HPDE6-E6E7 (cell line): ENCODE data around the gene DOK7.
"Not testable (repeated sequence)": the region's sequence is repeated elsewhere in the genome, so short reads cannot be mapped to it uniquely, and the experiment has no call there.

ENCODE experiments used
- DNase-seq: peaks from one replicate; pipeline ENCODE4 v3.0.0; 2011; ENCODE audit warnings: missing footprints; ENCODE audit errors: extremely low spot score

DOK7 gene

DNA sequence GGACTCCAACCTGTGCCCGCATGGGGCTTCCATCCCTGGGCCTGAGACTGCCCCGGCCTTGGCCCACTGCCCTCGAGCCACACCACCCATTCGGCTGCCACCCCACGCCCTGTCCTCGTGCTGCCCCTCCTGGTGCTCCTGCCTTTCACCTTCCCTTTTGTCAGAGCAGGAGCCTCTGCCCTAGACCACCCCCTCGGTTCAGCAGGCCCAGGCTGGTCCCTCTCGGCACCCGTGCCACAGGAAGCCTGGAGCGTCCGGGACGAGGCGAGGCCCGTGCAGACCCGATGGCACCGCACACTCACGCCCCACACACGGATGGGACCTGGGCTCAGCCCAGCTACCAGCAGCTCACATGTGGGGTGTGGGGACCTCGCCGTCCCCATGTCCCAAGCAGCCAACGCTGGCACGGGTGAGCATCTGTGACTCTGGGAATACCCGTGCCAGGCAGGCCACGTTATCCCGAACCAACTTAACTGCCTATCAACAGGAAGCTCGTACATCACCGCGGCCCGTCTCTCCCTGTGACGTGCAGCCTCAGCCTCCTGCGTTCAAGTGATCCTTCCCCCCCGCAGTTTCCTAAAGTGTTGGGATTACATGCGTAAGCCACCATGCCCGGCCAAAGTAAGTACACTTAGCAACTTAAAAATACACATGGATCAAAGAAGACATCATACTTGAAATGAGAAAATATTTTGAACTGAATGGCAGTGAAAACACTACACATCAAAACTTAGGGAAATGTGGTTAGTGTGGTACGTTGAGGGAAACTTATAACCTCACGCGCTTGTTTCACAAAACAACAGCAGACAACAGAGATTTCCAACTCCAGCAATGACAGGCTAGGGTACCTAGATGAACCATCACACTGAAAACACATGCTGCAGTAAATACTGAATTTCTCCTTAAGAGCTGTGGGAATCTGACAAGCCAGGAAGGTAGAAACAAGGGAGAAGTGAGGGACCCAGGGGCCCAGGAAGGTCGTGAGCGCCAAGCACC is 40.1 kb downstream of the DOK7 start:
- DNase-seq: no peak

- no peak for DNase-seq
Measured at GRCh38 chr4:3505231-3505630, 42.1 kb downstream of the DOK7 start.

DNA sequence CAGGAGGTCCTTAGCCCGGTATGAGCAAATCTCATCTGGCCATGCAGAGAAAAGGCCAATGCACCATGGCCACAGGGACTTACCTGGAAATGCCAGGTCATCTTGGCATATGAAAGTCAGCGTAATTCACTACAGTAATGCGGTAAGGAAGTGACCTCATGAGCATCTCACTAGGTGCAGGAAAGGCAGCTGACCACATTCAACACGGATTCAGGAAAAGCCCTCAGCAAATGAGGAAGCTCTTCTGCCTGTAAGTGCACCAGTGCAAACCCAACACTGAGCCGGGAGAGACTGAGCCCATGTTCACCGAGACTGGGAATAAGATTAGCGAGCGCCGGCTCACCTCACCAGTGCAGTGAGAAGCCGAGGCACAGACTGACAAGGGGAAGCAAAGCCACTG is 45.4 kb downstream of the DOK7 start:
- DNase-seq: no peak

- no peak for DNase-seq
Measured at GRCh38 chr4:3510481-3510880, 47.4 kb downstream of the DOK7 start.

DNA sequence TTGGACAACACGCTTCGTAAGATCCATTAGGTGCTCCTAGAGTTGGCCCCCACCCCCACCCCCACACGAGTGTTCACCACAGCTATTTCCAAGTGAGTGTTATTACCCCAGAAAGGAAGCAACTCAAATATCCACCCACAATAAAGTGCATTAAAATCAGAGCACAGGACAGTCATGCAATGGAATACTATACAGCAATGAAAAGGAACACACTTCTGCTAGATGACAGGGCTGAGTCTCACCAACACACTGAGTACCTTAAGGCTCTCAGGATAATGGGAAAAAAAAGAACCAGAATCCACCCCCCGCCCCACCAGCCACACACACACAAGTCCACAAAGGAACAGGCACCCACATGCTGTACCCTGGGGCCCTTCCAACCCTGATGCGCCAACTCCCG is 48.1 kb downstream of the DOK7 start:
- no peak for DNase-seq

- not testable (repeated sequence) for DNase-seq
Measured at GRCh38 chr4:3511601-3512000, 48.5 kb downstream of the DOK7 start.

DNA sequence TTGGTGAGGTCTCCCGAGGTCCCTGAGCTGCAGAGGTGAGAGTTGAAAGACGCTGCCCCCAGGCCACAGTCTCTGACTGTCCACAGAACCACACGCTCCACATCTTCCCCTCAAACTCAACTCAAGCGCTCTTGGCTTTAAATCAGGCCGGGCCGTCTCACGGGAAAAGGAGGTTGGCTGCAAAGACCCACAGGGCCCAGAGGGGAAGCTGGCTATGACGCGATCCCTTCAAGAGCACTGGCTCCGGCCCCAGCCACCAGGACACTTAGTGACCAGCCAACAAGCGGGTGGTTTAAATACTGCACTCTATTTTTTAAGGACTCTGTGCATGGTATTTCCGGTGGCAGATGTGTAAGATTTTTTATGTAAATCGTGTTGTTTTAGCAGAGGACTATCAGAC is 49.2 kb downstream of the DOK7 start:
- no peak for DNase-seq

DNA sequence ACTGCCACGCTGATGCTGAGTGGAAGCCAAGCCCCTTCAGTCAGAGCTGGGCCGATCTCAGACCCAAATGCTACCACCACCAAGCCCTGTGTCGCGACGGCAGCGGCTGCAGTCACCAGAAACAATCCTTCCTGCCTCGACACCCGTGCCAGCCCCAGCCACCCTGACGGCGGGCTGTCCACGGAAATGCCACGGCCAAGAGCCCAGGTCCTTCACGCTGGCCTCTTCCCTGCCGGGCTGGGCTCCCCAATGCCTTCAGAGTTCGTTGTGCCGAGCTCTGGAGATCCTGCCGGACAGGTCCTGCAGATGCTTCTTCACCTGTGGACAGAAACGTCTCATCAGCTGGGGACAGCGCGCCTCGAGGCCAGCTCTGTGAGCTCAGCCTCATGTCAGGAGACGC is 49.6 kb downstream of the DOK7 start:
- no peak for DNase-seq

DNA sequence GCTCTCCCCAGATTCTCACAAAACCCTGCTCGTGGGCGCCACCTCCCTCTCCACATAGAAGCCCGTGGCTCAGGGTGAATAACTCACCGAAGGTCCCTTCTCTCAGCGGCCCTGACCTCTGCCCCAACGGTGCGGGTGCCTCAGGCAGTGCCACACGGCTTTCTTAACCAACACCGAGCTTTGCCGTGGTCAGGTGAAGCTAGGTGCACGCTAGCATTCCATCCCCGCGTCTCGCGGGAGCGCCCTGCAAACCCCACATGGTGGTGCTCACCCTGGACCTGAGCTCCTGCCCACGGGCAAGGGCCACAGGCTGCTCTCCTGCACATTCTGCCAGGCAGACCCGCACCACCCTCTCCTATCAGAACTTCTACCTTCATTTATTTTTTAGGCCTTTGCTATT is 50.7 kb downstream of the DOK7 start:
- no peak for DNase-seq

DNA sequence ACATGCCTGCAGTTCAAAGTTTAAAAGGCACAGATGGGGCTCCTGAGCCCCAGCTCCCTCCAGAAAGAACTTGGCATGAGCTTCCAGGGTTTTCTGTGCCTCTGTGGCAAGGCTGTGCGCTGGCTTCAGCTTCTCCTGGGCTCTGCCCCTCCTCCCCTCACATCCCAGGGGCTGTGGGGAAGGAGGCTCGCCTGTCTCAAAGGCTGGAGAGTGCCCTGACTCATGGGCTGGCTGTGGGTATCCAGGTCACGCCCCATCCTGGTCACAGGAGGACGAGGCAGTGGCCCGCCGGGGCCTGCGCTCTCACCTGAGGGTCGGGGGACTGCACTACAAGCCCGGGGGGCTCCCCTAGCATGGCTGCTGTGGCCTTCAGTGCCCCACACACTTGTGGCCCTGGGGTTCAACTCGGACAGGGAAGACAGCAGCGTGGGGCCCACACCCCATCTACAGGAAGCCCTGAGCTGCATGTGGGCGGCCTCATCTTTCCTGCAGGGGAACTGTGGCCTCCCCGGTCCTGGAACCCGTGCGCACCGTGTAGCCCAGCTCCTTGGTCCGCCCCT is 51.2 kb downstream of the DOK7 start:
- DNase-seq: no peak

- no peak for DNase-seq
Measured at GRCh38 chr4:3514806-3515501, 51.8 kb downstream of the DOK7 start.

- DNase-seq: no peak
Measured at GRCh38 chr4:3515646-3516045, 52.5 kb downstream of the DOK7 start.

DNA sequence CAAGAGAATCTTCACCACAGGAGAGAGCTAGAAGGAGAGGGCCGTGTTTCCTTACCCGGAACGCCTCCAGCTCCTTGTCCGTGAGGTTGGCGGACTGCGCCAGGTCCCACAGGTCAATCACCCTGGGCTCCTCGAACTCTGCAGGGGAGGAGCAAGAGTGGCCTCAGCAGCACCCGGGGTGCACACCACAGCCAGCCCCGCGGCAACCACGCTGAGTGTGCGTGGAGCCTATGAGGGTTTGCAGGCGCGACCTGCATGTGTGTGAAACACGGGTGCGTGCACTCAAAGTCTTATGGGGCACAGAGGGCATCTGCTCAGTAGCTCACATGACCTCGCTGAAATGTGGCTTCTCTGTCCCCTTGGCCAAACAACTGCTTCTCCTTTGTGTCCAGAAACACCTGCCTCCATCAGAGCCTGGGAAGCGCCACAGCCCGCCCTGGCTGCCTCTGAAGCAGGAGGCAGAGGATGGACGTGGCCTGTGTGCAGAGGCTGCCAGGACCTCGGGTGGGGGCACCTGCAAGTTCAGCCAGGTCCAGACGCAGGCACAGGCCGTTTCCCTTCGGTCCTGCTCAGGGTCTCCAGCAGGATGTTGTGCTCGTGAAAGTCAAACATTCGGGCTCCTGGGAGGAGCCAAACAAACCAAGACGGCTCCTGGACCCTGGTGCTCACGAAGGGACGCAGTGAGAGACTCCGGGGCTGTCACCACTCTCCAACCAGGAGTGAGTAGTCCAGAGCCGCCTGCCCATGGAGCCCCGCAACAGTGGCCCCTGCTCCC is 53.1 kb downstream of the DOK7 start:
- DNase-seq: no peak

DNA sequence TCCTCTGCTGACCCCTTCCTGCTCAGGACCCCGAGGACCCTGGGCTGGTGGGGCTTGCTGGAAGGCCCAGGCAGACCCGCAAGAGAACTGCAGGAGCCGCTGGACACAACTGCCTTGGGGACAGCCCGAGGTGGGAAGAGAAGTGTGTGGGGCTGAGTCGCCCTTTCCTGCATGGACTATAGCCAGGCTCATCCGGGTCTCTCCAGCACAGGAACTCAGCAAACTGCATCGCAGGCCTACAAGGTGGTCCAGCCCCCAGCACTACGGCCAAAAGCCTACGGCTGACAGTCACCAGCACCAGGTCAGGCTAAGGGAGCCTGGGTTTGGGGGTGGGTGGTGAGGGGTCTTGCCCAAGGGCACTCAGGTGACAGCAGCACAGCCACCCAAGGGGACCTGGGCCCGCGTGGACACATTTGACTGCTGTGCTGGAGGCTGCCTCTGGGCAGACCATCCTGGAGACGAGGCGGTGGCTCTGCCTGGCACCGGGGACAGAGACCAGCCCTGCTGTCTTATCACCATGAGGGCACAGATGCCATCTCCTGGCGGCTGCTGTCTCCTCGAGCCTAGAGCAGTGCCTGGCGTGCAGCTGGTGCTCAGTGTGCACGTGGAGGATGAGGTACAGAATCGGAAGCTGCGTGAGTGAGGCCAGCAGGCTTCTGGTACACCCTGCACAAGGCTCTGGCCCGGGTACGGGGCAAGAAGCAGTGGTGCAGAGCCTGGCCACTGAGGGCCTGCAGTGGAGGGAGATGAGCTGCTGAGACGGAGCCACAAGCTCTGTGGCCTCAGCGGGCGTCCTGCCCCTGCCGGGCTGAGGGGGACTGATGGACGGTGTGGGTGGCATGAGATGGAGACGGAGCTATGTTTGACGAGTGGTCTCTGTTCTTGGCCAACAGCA is 54.0 kb downstream of the DOK7 start:
- no peak for DNase-seq

DNA sequence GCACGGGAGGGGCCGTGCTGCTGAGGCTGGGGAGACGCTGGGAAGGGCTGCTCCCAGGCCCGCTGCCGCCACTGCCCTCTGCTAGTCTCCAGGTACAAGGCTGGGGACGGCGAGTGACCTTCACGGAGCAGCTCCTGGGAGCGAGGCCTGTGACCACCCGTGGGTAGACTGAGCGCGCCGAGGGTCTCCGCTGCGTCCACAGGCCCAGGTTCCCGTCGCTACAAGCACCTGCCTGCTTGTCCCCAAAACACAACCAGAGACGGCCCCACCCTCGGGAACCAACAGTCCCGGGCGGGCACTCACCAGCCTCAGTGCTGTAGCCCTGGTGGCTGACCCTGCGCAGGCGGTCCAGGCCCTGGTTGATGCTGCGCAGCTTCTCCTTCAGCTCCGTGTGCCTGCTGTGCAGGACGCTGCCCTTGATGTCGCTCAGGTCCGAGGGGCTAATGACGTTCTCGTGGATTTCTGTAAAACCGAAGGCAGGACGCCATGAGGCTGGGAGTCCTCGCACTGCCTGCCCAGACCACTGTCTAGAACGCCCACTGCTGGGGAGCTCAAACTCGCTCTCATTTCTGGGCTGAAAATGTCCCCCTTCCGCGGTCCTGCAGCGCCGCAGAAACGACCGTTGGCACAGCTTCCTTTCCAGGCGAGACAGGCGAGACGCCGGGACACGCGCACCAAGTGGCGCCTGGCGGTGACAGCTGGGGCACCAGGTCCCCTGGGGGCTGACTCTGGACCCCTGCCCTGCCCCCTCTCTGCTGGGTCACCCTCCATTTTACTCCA is 54.8 kb downstream of the DOK7 start:
- no peak for DNase-seq

- no peak for DNase-seq
Measured at GRCh38 chr4:3518511-3518880, 55.4 kb downstream of the DOK7 start.

DNA sequence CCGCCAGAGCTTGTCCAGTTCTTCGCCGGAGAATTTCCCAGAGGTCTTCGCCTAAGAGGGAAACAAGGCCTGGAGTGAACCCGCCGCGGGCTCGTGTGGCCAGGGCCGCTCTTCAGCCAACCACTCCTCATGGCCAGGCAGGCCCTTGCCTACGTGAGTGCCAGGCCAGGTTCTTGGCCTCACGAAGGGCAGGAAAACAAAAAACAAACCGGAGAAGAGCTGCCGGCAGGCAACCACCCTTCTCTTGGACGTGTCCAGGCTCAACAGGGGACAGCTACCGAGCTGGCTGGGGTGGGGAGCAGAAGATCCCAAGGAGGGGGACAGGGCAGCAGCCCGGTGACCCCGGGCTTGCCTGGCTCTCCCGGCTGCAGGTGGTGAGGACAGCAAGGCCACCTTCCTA is 55.8 kb downstream of the DOK7 start:
- no peak for DNase-seq

DNA sequence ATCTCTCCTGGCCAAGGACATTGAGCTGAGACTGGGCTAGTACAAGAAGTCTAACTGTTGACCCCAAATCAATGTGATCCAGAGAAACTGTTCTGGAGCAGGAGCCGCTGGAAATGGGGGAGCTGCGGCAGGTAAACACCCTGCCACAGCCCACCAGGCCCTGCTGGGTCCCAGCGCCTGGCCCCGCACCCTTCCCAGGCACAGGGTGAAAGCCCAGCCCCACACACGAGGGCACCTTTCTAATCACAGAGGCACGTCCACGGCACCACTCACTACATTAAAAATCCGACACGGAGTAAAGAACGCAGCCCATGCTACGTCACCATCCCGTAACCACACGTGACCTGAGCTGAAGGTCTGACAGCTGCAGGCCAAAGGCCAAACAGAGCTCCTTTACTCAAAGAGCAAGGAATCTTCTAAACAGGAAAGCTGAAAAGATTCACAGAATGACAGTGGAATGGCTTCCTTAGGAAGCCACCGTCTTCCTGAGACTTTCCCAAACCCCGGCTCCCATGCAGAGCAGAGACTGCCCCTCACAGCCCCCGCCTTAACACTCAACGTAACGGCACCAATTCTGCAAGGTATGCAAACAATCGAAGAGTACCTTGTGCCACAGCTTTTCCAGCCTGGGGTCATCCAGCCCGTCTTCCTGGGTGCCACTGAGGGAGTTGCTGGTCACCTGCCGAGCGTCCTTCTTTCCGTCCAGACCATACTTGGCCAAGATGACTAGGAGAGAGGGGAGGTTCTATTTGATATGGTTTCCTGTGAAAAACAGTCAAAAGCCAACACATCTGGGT is 56.6 kb downstream of the DOK7 start:
- DNase-seq: no peak

DNA sequence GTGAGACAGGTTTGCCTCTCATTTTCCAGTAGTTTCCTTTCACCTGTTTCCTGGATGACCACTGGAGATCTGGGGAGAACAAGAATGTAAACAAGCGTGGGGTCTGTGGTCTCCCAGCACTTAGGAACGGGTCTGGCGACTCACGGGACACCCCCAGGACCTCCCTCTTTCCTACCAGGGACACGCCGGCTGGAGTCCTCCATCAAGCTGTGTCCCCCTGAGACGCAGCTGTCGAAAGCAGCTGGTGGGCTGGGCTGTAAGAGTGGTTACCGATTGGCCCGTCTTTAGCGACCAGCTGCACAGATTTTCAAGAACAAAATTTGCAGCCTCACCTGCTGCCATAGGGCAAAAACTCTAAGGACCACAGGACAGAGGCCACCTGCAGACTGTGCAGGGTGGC is 57.2 kb downstream of the DOK7 start:
- DNase-seq: no peak
